Central memory CD4-positive, alpha-beta T cell (primary cell): ENCODE results near the gene KLF17.
"Not testable (repeated sequence)": the region's sequence is repeated elsewhere in the genome, so short reads cannot be mapped to it uniquely, and the experiment has no call there.

Source experiments
- DNase-seq: peaks from one replicate; pipeline ENCODE4 v3.0.0; 2022

The KLF17 gene

GRCh38 chr1:44108971-44109370 lies 9.7 kb upstream of the KLF17 start:
- no peak for DNase-seq

GRCh38 chr1:44110916-44111315 lies 7.7 kb upstream of the KLF17 start:
- no peak for DNase-seq

GRCh38 chr1:44111861-44112260 lies 6.8 kb upstream of the KLF17 start:
- DNase-seq: no peak

- DNase-seq: no peak
Measured at GRCh38 chr1:44112486-44112885, 6.1 kb upstream of the KLF17 start.

- DNase-seq: no peak
Measured at GRCh38 chr1:44113095-44113609, 5.5 kb upstream of the KLF17 start.

- no peak for DNase-seq
Measured at GRCh38 chr1:44114098-44114497, 4.5 kb upstream of the KLF17 start.

- DNase-seq: not testable (repeated sequence)
Measured at GRCh38 chr1:44117272-44117671, 1.3 kb upstream of the KLF17 start.

- DNase-seq: no peak
Measured at GRCh38 chr1:44119525-44119924, 904 bp downstream of the KLF17 start.

- DNase-seq: no peak
Measured at GRCh38 chr1:44120398-44120949, 1.9 kb downstream of the KLF17 start.

- no peak for DNase-seq
Measured at GRCh38 chr1:44129616-44130500, 11.2 kb downstream of the KLF17 start.

- no peak for DNase-seq
Measured at GRCh38 chr1:44131411-44131810, 12.8 kb downstream of the KLF17 start.

- DNase-seq: no peak
Measured at GRCh38 chr1:44134071-44134920, 15.7 kb downstream of the KLF17 start.

GRCh38 chr1:44135886-44136285 lies 17.3 kb downstream of the KLF17 start:
- DNase-seq: no peak

GRCh38 chr1:44138239-44138638 lies 19.6 kb downstream of the KLF17 start:
- no peak for DNase-seq

- DNase-seq: not testable (repeated sequence)
Measured at GRCh38 chr1:44139565-44139964, 20.9 kb downstream of the KLF17 start.

GRCh38 chr1:44141531-44141930 lies 22.9 kb downstream of the KLF17 start, which contains the start of gene KLF18:
Gene KLF18 (minus strand): TSS chr1:44141631. CDS start chr1:44141631, 0 bp downstream.
- DNase-seq: no peak

- DNase-seq: no peak
Measured at GRCh38 chr1:44144962-44145756, 26.5 kb downstream of the KLF17 start.

GRCh38 chr1:44146536-44147361 lies 28.1 kb downstream of the KLF17 start:
- no peak for DNase-seq

GRCh38 chr1:44147582-44147981 lies 29.0 kb downstream of the KLF17 start:
- no peak for DNase-seq

- DNase-seq: no peak
Measured at GRCh38 chr1:44151332-44151731, 32.7 kb downstream of the KLF17 start.

- no peak for DNase-seq
Measured at GRCh38 chr1:44151808-44152207, 33.2 kb downstream of the KLF17 start.
